GM21526 (cell line): ENCODE results near the gene PUS3.
A peak's percentile ranks its signal among the peaks of the same experiment; 100 is the strongest.
"Not testable (repeated sequence)": the region's sequence is repeated elsewhere in the genome, so short reads cannot be mapped to it uniquely, and the experiment has no call there.

Experiments
- ATAC-seq: cut with Tn5 transposase; IDR thresholded peaks from one replicate; pipeline ENCODE4 v1.9.1; 2021; ENCODE audit warnings: moderate library complexity; ENCODE audit not compliant: unreplicated experiment, low FRiP score

PUS3 gene

DNA sequence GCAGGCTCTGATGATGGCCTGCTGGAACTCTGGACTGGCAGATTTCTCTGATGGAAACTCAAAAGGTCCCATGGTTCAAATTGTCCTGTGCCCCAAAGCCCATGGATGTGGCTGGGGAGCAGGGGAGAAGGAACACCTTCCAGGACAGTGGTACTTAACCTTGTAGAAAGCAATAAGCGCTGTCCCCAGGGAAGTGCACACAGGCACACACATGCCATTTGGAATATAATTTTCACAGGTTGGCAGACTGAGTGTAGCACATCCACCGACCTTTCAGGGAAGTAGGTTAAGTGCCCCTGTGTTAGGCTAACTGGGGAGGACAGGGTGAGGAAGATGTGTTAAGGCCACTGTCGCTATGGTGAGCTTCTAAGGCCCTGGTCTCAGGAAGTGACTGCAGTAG lies 19.1 kb upstream of the PUS3 start:
- ATAC-seq: no peak

GRCh38 chr11:125921042-125921441 lies 18.0 kb upstream of the PUS3 start:
- no peak for ATAC-seq

DNA sequence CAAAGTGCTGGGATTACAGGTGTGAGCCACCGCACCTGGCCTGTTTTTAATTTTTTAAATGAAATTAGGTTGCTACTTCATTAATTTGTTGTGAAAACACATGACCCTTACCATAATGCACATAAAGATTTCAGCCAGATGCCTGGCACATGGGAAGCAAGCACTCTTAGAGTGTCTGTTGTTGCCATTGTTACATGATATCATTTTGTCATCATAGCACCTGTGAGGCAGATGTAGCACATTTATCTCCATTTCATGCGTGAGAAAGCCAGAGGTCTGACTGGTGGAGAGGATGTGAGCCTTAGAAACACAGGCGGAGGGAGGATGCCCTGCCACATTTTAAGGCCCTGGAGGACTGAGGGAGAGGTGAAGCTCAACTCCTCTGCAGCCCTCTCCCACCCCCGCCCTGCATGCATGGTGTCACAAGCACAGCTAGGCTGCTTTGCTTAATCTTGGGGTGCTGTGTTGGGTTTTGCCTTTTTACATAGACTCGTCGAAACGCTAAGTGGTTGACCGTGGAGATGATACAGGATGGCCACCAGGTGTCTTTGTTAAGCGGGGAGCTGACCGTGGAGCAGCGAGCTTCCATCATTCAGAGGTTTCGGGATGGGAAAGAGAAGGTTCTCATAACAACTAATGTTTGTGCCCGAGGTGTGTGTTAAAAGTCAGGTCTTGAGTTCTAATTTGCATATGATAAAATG lies 15.3 kb upstream of the PUS3 start:
- ATAC-seq: no peak

GRCh38 chr11:125916683-125917347 lies 13.8 kb upstream of the PUS3 start:
- ATAC-seq: no peak

DNA sequence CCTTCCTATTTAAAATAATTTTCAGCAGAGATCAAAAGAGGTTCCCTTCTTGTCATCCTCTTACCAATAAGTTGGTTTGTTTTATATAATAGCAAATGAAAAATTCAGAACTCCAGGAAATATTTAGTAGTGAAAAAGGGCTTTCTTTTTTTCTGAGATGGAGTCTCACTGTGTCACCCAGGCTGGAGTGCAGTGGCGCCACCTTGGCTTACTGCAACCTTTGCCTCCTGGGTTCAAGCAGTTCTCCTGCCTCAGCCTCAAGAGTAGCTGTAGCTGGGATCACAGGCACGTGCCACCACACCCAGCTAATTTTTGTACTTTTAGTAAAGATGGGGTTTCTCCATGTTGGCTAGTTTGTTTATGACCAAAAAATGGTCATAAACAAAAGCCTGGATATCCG lies 11.6 kb upstream of the PUS3 start:
- not testable (repeated sequence) for ATAC-seq

GRCh38 chr11:125910226-125910849 lies 7.3 kb upstream of the PUS3 start:
- no peak for ATAC-seq

GRCh38 chr11:125904678-125905077 lies 1.7 kb upstream of the PUS3 start:
- ATAC-seq: no peak

DNA sequence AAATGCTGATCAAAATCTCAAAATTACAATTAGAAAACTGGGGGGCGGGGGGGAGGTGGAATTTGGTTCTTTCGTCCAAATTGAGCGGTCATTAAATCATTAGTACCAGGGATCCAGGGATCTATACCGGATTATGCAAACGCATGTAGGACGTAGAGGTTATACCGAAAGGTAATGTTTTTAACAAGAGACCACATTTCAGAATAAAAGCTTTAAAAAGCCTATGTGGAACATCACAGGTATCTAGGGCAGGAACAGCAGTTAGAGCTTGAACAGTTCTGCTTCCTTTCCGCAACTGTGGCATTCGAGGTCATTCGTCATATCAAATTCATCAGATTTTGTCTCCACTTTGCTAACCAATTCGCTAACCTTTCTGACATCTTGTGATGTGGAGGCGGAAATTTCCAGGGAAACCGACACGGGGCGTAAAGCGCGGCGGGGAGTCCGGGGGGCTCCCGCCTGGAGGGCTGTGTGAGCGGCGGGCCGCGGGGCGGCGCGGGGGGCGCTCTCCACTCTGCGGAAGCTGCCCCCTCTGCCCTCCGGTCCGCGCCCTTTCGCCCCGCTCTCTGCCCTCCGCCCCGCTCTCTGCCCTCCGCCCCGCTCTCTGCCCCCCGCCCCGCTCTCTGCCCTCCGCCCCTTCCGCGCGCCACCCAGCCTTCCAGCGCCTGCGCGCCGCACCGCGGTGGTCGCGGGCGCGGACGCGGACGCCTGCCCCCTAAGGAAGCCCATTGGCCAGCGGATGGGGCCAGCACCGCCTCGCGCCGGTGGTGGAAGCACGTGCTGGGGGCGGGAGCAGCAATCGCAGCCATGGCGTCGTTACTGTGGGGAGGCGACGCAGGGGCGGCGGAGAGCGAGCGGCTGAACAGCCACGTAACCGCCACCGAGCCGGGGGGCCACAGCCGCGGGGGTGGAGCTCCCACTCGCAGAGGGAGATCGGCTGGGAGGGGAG lies 979 bp upstream of the PUS3 start, which contains the start of gene DDX25:
Gene DDX25 (plus strand): TSS at position 798 of the 949 bp plus-strand sequence. CDS start 10 bp downstream, at position 808.
- no peak for ATAC-seq

GRCh38 chr11:125902277-125902926 lies 604 bp downstream of the PUS3 start:
- peak; percentile 12 for ATAC-seq

- ATAC-seq: no peak
Observed at GRCh38 chr11:125901872-125902271, 1.1 kb downstream of the PUS3 start.

DNA sequence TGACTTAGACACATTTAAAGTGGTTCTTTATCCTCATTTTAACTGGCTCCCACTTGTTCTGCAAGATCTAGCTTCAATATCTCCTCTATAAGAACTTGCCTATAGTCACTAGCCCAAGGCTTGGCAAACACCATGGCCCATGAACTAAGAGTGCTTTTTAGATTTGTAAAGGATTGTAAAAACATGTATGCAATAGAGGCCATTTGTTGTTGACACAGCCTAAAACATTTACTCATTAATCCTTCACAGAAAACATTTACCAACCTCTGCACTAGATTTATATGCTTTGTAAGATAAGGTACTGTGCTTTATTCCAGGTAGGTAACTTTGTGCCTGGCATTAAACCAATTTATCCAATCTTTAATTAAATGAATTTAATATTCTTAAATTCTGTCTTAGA lies 10.0 kb downstream of the PUS3 start:
- no peak for ATAC-seq

- ATAC-seq: no peak
Observed at GRCh38 chr11:125892071-125892470, 10.9 kb downstream of the PUS3 start.

GRCh38 chr11:125890447-125891100 lies 12.4 kb downstream of the PUS3 start:
- no peak for ATAC-seq

DNA sequence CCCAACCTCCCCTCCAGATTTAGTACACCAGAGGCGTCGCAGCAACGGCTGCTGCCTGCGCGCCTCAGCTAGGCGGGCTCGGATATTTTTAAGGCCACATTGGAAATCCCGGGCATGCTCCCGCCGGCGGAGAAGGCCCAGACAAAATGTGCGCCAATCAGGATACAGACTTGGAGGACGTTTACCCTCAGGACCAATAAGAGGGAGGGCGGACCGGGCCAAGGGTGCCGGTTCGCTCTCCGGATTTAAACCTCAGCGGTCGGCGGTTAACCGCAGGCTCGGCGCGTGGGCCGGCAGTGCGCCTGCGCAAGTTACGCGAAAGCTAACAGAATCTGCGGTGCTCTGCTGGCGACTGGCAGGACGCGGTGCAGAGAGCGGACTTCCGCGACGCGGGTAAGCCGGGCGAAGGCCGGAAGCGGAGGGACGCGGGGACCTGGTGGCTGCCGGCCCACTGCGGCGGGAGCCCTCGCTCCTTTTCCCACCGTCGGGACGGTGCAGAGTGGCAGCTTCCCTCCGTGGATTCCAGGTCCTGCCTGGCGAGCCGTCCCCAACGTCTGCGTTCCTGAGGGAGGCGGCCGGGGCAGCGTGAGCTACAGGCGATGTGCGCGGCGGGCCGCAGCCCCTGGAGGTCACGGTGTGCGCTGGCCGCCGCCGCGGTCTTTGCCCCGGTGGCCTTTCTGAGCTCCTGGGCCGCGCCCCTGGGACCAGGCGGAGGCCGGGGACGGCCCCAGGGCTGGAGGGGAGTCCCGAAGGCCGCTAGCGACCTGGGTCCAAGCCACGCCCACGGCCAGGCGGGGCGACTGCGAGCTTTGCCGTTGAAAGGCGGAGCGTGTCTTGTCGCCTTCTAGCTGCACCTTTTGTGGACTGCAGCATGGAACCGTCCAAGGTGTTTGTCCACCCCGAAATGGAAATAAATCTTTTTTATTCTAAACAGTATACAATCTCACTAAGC lies 15.4 kb downstream of the PUS3 start, which contains the start of gene HYLS1:
Gene HYLS1 (plus strand): TSS at position 296 of the 952 bp plus-strand sequence. CDS start 11,701 bp downstream, outside the sequence.
- ATAC-seq: peak; percentile 89

GRCh38 chr11:125886997-125887372 lies 16.0 kb downstream of the PUS3 start:
- peak; percentile 9 for ATAC-seq

- no peak for ATAC-seq
Observed at GRCh38 chr11:125883375-125883774, 19.6 kb downstream of the PUS3 start.

- no peak for ATAC-seq
Observed at GRCh38 chr11:125881291-125881690, 21.7 kb downstream of the PUS3 start.

GRCh38 chr11:125874556-125875124 lies 28.4 kb downstream of the PUS3 start:
- ATAC-seq: no peak
